Stimulated activated CD4-positive, alpha-beta T cell treated with anti-CD3 and anti-CD28 coated beads, Interleukin-1b, Interleukin-23, amount 100 ng/mL, for 4 hours (primary cell): ENCODE data around the gene GOT1.

Source experiments
- DNase-seq, 2 donors: peaks; one replicate each; pipeline ENCODE4 v3.0.0-alpha.2; 2020; ENCODE audit warnings: low read depth in 2 of 2

GOT1 gene

DNA sequence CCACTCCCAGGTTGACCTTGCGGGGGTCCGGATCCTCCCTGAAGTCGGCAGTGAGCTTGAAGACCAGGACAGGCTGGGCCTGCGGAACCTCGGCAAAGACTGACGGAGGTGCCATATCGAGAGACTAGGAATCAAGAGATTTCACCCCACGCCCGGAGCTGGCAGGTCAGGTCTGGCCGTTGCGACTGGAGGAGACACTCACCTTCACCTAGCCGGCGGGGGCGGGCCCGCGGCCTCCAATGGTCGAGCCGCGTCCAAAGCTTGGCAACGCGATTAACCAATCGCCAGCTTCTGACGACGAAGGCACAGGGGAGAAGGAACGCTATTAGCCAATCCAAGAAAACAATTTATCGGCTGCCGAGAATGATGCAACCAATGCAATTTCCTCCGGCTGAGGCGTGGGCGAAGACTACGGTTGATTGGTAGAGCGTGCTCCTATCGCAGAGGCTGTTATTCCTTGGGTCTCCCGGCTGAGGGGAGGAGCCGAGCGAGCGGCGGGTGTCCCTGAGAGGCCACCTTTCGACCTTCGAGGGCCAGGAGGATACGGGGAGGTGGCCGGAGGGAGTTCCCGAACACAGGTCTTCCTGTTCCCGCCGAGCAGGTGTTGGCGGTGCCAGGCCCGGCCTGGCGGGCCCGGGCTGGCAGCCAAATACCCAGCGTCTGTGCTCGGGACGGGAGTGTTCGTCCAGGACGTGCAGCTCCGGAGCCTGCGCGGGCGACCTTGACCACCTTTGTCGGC, at the start of gene GOT1:
Gene GOT1 (minus strand): TSS at position 174 of the 739 bp plus-strand sequence. CDS start 59 bp downstream, at position 115.
- peak; percentile 87 to 91 for DNase-seq

DNA sequence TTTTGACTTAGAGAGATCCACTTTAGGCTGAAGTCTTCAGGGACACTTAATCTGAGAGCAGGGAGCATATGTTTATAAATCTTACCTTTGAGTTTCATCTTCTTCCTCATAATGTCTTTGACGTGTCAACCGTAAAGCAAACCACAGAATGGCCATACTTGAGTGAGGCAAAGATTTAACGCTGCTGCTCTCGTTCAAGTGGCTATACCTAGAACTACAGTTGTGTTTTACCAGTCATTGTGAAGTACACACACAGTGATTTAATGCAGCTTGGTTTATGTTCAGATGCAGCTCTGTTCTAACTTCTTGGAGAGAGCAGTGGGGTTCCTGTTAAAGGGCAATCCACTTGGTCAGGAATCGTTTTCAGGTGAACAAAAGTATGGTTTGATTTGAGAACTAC, 39.9 kb upstream of the GOT1 start:
- DNase-seq = no peak

DNA sequence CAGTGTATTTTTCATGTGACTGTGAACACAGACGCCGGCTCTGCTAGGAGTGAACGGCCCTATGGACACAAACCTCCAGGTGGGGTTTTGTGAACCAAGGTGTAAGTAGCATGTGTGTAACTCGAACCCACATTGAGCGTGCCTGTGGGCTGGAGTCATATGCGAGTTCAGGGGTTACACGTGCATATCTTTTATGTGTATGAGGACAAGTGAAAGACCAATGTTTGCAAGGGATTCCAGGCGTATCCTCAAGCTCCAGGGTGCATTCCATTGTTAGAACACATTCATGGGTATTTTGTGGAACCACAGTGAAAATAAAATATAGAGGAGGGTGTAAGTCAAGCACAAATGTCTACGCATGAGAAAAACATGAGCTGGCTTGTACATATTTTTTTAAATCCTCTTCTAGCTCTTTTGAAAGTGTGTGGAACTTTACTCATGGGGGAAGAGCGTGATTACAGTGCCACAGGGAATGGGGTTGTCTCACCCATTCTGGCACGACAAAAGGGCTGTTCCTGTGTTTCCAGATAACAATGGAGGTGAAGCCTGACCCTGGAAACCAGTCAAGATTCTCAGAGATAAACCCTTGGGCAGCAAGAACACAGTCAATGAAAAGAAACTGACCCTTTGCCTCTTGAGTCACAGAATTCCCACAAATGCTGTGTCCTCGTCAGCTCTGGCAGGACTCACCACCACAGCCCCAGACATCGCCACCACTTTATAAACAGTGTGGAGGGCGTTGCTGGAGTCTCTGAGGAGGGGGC, 37.0 kb upstream of the GOT1 start:
- no peak for DNase-seq

DNA sequence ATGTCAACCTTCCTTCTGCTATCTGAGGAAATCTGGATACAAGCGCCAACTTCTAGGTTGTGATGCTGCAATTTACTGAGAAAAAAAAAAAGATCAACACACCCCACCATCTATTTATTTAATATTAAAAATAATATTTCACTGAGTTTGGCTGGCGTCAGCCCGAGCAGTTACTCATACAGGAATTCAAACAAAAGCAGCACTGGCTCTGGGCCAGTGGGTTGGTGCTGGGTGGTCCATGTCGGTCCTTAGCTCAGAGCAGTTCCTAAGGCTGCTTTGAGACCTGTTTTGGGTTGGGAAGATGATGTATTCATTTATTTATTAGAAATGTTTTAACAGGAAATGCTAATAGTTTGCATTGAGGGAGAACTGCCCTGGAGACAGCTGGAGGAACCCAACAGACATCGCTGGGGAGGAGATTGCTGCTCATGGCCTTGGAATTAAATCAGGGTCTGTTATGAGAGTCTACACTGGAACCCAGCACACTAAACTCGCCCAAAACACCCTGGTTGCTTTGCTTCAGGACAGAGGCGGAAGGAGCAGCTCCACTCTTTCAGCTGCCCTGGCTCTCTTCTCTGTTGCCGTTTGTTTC, 36.3 kb upstream of the GOT1 start:
- no peak for DNase-seq

DNA sequence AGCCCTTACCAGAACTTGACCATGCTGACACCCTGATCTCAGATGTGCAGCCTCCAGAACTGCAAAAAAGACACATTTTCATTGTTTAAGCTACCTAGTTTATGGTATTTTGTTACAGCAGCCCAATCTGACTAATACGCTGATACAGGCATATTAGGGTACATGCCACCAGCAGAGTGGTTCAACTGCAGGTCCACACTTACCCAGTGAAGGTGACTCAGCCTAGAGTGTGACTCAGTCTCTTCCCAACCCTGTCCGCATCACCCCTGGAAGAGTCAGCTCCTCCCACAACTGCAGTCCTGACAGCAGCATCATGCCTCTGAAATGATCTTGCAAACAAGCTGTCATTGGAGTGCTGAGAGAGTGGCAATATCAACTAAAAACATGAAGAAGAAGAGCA, 30.8 kb upstream of the GOT1 start:
- DNase-seq = no peak

DNA sequence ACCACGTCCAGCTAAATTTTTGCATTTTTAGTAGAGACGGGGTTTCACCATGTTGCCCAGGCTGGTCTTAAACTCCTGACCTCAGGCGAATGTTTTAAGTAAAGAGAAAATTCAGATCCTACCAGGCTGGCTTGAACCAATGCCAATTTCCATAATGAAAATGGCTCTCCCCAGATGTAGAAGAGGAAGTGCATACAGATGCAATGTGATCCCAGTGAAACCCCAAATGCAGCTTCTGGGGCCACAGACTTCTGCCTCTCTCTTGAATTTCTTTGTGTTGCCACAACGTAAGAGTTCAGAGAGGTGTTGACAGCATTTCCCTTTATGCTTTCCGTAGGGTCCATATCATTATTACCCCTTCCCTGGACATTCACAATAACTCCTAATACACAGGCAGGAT, 29.6 kb upstream of the GOT1 start:
- DNase-seq = no peak

DNA sequence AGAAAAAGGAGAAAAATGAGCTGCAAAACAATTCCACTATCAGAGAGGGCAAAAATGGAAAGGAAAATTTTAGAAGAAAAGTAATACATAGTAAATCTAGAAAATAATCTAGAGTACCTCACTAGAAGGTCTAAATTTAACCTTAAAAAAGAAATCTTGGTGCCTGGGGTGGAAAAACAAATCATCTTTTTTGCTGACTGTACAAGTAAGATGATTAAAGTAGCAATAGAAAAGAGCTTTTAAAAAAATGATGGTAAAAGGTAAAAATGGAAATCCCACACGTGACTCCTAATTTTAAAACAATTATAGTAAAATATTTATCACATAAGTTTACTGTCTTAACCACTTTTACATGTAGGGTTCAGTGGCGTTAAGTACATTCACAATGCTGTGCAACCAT, 28.8 kb upstream of the GOT1 start:
- DNase-seq = no peak

DNA sequence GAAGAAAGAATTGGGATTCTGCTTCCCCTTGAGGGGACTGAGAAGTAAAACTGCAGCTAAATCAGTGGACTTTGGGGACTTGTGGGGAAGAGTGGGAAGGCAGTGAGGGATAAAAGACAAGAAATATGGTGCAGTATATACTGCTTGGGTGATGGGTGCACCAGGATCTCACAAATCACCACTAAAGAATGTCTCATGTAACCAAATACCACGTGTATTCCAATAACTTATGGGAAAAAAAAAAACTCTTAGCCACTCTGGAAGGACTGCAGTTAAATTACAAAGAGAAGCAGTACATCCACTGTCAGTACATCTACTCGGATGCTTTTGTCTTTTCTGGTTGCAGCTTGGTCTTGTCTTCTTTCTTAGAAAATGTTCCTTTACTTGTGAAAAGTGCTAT, 27.4 kb upstream of the GOT1 start:
- DNase-seq = no peak

DNA sequence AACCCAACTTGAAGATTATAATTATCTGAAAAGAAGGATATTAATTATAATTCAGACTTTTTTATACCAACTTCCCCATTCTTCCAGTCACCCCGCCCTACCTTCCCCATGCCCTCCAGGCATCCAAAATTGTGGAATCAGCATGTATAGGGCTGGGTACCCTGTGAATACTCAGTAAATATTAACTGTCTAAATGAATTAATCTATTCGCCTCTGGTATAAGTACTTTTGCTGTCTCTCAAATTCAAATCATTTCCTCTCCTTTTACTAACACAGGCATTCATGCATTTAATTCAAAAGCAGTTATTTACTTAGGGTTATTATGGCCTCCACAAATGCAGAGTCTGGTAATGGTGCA, 26.5 kb upstream of the GOT1 start:
- no peak for DNase-seq

DNA sequence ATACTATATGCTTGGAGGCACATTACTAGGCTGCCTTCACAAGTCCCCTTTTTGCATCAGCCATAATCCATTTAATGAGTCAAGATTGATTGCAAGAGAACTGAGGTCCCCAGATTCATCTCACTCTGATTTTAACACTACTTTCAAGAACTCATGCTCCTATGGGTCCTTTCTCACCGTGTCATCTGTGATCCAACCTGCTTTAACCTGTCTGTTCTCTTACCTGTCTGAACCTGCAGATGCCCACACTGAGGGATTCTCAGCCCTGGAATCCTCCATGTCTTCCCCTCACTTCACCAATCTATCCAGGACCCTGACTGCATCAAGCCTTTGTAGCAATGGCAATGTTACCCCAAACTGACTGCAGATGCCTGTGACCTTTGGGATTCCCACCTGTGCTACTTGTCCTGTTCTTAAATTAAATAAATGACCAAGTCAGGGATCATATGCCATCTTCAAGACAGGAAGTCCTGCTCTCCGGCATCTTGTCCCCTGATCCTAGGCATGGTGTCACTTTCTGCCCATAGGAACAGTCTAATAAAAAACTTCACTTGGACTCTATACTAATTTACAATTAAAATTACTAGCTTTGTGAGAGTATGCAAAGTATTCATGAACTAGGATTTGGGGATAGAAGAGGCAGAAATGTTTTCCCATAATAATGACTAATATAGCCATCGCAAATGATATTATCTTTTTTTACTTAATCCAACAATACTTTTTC, 25.9 kb upstream of the GOT1 start:
- no peak for DNase-seq

DNA sequence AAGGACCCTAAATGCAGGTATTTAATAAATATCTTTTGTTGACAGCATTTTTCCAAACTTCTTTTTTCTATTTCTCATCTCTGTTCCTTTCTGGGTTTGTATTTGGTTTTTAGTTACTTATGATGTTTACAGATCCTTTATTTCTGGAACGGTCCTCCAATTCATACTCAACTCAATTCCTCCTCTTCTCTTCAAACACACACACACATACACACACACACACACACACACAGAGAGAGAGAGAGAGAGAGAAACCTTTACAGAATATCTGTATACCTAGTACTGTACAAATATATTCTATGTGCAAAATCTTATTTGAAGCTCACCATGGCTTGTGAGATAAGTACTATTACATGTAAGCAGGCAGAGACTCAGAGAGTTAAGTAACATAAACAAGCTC, 21.6 kb upstream of the GOT1 start:
- DNase-seq = no peak

DNA sequence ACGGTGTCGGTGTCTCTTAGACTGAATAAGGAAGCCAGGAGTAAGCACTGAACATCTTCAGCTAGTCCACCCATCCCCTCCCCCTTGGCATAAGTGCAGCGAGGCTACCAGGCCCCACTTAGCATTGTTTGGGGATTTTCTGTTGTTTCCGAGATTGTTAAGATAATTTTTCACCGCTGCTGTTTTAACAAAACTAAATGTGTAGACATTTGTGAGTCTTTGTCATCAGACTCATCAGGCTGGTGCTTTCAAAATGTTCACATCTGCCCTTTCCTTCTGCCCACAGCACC, 21.0 kb upstream of the GOT1 start:
- DNase-seq = no peak

DNA sequence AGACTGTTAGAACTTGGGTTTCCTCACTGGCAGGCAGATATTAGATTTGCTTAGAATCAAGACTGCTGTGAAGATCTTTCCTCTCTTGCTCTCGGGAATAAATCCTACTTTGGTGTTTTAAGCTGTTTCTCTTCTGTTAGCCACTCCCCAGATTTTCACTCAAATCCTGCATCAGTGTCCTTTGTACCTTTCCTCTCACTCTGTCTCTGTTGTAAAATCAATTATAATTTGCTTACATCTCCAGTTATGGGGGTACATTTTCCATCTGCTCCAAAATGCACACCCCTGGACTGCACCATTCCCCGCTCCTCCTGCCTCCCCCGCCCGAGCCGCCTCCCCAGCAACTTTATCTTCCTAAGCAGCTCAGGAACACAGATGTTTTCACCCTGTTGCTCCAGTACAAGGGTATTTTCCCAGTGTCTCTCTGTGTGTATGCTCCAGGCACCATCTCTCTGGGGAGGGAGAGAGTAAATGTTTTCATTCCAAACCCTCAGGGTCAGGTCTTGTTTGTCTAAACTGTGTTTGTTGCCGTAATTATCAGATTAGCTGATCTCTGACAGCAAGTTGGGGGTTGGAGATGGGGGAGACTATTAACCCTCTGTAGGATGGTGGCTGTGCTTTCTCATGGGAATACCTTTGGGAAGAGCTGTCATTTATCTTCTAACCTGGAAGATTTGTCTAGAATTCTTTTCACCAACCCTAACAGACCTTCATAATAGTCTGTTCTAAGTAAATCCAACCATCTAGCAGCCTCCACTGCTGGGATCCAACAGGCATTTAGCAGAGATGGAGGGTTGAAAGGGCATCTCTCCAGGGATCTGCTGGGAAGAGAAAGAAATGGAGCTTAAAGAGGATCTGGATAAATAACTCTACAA, 20.4 kb upstream of the GOT1 start:
- no peak for DNase-seq

DNA sequence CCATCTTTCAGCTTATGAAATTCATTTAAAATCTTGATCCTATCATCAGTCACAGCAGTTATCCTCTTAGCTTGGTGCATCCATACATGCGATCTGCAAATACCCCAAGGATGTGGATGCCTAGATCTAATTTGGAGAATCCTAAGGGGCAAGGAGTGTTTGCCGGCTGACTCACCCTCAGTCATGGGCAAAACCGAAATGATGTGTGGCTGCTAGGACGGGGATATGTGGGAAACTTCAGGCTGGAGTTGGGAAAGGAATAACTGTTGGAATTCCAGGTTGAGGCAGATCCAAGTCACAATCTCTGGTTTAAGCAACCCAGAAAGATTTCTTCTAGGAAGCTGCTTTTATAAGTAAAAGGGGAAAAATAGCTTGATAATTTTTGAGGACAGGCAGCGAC, 19.7 kb upstream of the GOT1 start:
- no peak for DNase-seq

DNA sequence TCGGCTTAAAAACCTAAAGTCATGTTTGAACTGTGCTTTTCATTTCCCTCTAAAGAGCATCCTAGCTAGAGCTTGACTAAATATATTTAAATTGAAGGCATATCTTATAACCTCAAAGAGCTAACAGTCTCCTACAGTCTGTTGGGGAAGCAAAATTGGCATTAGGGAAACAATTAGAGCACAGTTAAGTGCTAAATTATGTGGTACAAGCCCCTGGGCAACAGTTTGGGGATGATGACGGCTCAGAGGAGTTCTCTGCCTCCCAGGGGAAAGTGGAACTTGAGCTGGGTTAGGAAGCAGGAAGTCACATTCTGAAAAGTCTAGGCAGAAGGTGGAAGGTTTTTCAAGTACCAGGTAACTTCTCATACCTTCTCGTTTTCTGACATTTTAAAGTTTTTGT, 18.6 kb upstream of the GOT1 start:
- no peak for DNase-seq

DNA sequence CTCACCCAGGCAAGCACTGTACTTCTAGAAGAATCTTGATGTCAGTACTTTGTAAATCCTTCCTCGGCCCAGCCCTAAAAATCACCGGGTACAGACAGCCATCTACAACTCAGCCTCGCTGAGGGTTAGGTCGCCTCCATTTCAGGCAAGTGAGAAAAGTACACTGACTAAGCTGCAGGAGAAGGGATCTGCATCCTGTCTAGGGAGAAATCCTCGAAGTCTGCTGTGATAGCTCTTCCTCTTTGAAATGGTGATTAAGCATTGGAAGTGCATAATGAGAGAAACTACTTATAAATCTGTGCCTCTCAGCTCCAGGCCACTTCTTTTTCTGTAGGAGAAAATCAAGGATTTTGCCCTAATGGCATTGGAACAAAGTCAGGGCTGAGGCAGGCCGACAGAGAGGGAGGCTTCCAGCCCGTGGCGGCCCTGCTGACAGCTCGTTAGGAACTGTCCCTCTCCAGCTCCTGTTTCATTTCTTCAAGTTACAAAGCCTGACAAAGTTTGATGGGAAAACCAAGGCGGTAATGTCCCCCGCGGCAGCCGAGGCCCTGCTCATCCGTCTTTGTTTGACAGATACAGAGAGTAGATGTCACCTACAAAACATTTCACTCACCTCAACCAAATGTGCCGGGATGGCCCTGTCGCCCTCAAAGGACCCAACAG, 14.1 kb upstream of the GOT1 start:
- no peak for DNase-seq

DNA sequence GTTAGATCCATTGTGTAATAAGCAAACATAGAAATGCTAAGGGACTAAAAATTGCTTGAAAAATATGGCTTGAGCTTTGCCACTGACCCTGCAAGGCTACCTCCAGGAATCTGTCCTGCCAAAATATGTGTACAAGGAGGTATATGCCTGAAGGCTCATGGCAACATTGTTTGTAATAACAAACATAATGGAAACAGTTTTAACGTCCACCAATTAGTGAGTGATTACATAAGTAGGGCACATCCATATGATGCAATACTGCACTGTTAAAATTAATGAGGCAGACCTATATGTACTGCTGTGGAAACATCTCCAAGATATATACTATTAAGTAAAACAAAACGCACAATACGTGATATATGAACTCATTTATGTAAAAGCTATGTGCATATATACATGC, 13.1 kb upstream of the GOT1 start:
- DNase-seq = no peak

DNA sequence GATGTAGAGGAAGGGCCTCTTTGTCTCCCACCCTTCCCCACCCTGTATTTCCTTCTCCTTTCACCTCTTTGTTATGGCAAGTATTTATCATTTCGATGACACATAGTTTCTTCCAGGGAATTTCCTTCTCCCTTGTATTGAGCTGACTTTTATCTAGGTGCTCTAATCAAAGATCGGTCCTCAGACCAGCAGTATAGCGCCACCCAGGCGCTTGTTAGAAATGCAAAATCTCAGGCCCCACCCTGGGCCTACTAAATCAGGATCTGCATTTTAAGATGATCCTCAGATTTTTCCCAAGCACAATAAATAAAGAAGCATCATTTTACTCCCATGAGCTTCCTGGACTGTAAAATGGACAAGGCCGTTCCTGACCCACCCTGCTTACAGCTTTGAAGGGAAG, 12.0 kb upstream of the GOT1 start:
- DNase-seq = no peak

DNA sequence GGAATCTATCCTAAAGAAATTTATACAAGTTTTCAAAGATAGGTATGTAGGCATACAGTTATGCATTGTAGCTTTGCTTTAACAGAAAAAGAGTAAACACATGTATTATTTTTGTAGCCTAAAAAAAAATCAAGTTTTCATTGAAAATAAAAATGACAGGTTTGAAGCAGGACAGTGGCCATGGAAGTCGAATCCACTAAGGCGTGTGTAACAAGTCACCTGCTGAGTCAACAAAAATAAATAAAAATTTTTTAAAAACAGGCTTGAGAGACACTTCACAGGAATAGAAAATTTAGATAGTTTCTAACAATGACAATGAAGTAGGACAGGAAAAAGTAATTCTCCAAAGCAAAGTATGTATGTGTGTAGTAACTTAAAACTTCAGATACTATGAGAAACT, 8.5 kb upstream of the GOT1 start:
- no peak for DNase-seq

DNA sequence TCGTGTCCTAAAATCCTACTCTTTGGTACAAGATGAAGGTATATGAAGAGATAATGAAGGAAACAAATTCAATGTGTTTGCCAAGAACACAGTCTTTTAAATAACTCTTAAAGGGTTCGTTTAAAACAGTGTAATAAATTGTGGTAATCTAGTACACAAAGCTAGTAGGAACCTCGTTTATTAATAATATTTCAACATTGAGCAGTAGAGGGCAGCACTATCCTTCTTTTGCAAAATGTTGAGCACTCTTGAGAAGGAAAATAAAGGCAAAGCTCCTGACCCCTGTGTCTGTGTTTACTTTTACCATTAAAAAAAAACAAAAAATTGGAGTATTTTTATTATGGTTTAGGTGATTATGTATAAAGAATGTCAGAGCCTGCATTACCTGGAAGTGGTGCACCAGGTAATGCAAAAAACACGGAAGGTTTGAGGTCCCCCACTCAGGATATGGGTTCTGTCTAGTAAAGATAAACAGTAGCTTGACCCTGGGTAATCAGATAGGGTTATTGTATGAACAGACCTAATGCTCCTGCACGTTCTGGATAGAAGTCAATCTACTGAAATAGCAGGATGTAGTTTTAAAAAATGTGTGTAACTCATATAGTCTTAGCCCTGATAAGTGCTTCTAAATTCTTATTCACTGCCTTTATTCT, 5.7 kb upstream of the GOT1 start:
- no peak for DNase-seq
